Neural progenitor cell (in vitro differentiated cells): ENCODE data around the gene RAB23.

Source experiments
- EZH2 ChIP-seq: fragments of 200-600 bp; sonication (generic); IDR thresholded peaks from 2 replicates; pipeline ENCODE4 v1.6.1; 2017; ENCODE audit warnings: antibody characterized with exemption, mild to moderate bottlenecking, moderate library complexity
- TF ChIP-seq, protein P1 (sequence below): fragments of 200-600 bp; sonication (generic); IDR thresholded peaks from 2 replicates; pipeline ENCODE4 v1.5.1; 2017; ENCODE audit warnings: antibody characterized with exemption, mild to moderate bottlenecking

DNA sequence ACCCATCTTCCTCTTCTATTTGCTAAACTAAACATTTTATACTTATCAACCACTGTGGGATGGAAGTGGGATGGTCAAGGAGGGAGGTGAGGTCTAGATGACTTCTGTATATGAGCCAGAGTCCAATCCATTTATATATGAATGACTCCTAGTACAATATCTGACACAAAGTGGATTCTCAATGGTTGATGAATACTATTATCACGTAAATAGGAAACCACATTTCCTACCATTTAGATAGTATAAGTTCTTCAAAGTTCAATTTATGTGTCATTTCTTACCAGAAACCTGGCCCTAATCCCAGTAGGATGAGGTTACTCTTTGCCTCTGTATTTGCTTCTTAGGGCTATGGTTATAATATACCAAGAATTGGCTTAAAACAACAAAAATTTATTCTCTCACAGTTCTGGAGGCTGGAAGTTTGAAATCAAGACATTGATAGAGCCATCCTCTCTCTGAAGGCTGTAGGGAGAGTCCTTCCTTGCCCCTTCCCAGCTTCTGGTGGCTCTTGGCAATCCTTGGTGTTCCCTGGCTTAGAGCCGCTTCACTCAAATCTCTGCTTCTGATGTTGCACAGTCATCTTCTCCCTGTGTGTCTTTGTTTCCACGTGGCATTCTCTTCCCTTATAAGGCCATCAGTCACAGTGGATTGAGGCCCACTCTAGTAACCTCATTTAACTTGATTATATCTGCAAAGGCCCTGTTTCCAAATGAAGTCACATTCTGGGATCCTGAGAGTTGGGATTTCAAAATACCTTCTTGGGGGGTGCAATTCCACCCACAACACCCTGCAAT is 41.0 kb upstream of the RAB23 start:
- TF ChIP-seq, protein P1, sequence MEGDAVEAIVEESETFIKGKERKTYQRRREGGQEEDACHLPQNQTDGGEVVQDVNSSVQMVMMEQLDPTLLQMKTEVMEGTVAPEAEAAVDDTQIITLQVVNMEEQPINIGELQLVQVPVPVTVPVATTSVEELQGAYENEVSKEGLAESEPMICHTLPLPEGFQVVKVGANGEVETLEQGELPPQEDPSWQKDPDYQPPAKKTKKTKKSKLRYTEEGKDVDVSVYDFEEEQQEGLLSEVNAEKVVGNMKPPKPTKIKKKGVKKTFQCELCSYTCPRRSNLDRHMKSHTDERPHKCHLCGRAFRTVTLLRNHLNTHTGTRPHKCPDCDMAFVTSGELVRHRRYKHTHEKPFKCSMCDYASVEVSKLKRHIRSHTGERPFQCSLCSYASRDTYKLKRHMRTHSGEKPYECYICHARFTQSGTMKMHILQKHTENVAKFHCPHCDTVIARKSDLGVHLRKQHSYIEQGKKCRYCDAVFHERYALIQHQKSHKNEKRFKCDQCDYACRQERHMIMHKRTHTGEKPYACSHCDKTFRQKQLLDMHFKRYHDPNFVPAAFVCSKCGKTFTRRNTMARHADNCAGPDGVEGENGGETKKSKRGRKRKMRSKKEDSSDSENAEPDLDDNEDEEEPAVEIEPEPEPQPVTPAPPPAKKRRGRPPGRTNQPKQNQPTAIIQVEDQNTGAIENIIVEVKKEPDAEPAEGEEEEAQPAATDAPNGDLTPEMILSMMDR: no peak
- TF ChIP-seq EZH2: no peak
